Measurements from ENCODE around the gene GPR153. TPM values are rescaled to one million over a fixed set of nuclear protein-coding genes. Genes with fewer than 3 reads are reported as not detected.
A peak's percentile ranks its signal among the peaks of the same experiment; 100 is the strongest.
"Not testable (repeated sequence)": the region's sequence is repeated elsewhere in the genome, so short reads cannot be mapped to it uniquely, and the experiment has no call there.

GPR153 gene
- total RNA-seq, 1 experiment from 2014 or later = 3.0 TPM

DNA sequence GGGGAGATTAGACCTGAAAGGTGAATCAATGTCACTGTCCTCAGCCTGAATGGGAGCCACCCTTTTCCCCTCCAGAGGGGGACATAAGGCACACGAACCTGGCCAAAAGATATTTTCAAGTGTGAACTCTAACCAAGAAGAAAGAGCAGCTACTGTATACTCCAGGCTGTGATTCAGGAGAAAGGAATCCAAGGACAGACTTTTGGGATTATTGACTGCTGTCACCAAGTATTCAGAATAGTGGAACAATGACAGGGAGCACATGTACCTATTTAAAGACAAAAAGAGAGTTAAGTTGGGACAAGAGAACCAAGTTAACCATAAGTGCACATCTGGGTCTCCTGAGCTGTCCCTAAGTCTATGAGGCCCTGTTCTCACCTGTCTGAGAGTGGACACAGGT lies 27.5 kb downstream of the GPR153 start:
- DNase-seq (ENCODE audit: low read depth) = no peak

DNA sequence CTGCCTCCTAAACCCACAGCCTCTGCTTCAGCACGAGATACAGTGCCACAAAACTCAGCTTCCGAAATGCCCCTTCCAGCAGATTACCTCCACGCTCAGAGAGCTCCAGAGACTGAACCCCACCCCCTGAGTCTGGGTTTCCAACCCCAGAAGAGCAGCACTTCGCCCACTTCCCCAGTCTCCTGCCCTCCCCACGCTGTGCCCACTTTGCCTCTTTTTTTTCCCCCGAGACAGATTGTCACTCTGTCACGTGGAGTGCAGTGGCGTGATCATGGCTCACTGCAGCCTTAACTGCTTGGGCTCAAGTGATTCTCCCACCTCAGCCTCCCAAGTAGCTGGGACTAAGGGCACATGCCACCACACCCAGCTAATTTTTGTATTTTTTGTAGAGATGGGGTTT lies 35.2 kb downstream of the GPR153 start:
- DNase-seq (ENCODE audit: low read depth) = no peak

DNA sequence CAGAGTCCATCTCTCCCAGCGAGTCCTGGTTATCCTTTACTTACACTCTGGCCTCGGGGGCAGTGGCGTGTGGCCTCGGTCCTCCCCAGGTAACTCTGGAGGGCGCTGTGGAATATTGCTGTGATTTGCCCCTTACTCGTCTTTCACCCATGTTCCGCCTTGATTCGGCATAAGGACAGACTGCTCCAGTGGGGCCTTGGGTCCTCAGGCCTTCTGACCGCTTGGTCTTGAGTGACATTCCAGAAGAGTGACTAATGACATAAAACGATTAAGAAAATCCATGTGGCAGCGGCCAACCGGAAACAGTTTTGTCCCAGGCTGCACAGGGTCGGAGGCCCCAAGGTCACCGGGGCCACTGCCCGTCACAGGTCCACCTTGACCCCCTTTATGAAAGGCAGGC lies 36.2 kb downstream of the GPR153 start:
- DNase-seq (ENCODE audit: low read depth) = no peak

DNA sequence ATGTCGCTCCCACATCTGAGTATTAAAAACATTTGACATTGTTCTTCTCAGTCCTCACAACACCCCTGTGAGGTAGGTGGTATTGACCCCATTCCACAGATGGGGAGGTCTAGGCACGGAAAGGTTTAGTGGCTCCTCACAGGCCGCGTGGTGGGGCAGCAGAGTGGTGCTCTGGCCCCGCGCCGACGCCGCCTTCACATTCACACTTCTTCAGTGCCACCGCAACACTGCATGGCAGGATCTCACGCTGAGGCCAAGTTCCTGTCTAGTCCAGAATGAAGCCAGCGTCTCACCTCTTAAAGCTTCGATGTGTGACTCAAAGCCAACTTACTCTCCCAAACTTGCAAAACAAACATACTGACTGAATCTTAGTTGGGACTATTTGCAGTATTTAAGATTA lies 37.3 kb downstream of the GPR153 start:
- DNase-seq (ENCODE audit: low read depth) = no peak

DNA sequence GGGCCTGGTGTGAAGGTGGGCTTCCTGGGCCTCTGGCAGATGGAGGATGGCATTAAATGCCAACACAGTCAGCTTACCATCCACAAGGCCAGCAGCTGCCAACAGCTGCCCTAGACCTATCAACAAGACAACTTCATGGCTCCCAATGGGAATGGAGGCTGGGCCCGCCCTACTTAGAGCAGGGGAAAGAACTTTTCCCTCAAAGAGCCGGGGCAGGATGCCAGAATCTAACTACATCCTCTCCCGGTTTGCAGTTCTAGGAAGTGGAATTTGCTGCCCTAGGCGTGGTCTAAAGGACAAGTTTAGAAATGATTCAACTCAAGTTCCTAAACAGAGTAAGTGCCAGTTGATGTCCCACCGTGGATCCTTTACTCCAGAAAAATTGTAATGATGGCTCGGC lies 38.3 kb downstream of the GPR153 start:
- no peak for DNase-seq (ENCODE audit: low read depth)

DNA sequence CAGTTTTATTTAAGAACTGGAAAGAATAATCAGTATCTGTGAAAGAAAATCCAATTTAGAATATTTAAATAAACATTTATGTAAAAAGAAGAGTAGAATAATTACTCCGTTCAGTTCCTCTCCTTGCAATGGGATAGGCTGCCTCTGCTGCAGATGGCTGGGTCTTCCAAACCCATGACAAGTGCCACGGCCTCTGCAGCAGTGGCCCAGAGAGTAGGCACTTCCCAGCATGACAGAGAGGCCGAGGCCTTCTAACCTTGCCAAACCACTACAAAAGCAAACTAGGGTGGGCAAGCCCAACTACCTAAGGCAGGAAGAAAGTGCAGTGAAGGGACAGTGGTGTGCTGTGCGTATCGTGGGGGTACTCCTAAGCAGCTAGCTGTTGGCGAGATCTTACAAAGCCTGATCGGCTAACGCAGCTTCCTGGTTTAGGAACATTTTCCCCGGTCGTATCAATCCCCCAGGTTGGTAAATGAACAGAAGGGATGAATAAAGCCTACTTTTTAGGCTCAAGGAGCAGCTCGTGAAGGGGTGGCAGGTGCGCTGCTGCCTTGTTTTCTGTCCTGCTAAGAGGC lies 39.6 kb downstream of the GPR153 start:
- DNase-seq (ENCODE audit: low read depth) = no peak

DNA sequence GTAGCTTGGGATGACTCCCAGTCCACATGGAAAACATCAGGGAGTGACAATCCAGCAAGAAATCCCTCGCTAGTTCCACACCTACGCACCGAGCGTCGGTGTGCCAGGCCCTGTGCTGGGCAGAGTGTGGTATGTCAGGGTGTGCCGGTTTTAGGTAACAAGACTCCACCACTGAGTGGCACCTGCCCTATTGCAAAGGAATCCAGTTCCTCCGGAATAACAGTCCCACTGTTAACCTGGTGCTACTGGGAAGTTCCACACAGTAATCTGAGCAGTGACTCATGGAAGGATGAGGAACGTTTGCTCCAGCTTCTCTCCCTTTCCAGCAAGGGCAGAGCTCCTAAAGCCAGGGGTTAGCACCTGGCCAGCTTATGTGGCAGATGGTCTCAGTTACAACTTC lies 40.7 kb downstream of the GPR153 start:
- DNase-seq (ENCODE audit: low read depth) = no peak

DNA sequence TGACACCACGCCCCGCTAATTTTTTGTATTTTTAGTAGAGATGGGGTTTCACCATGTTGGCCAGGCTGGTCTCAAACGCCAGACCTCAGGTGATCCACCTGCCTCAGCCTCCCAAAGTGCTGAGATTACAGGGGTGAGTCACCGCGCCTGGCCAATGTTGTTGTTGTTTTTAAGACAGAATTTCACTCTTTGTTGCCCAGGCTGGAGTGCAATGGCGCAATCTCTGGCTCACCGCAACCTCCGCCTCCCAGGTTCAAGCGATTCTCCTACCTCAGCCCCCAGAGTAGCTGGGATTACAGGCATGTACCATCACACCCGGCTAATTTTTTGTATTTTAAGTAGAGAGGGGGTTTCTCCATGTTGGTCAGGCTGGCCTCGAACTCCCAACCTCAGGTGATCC lies 41.3 kb downstream of the GPR153 start:
- not testable (repeated sequence) for DNase-seq (ENCODE audit: low read depth)

DNA sequence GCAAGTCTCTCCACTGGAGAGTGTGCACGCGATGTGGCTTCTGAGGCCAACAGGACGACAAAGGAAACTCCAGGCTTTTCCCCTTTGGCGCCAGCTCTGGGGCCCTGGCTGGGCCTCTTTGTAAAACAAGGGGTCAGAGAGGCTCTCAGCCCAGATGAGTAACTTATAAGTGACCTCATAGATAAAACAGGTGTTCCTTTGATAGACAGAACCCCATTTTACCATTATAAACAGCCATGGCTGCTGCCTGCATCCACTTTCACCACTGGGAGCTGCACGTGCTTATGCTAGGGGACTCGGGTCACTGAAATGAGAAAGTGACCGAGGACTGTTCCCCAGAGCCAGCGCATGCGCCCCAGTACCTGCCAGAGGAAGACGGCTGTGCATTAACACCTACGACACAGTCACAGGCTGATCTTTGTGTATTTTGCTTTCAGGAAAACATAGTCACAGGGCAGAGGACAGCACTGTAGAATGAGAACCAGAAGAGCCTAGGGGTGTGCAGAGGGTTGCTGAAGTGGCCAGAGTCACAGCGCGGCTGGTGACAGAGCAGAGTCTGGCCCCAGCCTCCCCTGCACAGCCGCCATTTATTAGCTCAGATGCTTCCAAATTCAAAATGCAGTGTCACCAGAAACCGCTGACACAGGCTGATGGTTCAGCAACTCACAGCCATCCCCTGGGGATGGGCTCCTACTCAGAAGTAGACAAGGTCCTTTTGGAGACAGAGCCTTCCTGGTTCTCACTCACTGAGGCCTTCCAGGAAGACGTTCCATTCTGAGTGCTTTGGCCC lies 42.3 kb downstream of the GPR153 start:
- DNase-seq (ENCODE audit: low read depth) = no peak

DNA sequence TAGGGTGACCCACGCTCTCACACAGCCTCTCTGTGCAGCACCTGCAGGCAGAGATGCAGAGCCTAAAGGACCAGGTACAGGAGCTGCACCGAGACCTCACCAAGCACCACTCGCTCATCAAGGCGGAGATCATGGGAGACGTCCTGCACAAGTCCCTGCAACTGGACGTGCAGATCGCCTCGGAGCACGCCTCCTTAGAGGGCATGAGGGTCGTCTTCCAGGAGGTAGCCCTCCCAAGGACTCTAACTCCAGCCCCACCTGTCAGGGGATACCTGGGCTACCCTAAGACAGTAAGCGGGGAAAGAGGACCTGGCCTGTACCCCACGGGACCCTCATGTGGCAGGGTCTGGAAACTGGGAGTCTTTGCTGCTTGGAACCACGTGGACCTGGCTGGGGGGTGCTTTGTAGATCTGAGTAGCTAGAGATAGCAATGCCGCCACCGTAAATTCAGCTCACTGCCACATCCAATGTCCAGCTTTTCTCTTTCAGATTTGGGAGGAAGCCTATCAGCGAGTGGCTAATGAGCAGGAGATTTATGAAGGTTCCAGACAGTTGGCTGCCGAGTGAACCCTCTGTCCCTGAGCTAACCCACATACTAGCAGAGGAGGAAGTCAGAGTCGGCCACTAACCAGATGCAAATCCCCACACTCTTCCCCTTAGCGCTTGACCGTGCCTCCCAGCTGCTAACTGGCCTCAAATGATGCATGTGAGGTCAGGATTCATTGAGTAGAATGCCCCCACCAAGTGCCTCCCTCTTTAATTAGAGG lies 48.5 kb downstream of the GPR153 start:
- no peak for DNase-seq (ENCODE audit: low read depth)

DNA sequence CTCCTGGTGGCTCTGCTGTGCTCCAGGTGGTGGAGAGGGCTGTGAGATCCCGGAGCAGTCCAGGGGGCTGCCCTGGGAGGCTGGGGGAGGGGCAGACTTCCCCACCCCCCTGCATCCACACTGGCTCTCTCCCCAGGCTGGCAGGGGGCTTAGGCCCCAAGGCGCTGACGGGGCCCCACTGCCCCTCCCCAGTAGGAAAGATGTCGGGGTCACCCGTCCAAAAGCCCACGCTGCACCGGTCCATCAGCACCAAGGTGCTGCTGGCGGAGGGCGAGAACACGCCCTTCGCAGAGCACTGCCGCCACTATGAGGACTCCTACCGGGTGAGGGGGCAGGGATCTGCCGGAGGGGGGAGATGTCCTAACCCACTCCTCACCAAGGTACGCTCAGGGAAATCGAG lies 49.2 kb downstream of the GPR153 start:
- no peak for DNase-seq (ENCODE audit: low read depth)

DNA sequence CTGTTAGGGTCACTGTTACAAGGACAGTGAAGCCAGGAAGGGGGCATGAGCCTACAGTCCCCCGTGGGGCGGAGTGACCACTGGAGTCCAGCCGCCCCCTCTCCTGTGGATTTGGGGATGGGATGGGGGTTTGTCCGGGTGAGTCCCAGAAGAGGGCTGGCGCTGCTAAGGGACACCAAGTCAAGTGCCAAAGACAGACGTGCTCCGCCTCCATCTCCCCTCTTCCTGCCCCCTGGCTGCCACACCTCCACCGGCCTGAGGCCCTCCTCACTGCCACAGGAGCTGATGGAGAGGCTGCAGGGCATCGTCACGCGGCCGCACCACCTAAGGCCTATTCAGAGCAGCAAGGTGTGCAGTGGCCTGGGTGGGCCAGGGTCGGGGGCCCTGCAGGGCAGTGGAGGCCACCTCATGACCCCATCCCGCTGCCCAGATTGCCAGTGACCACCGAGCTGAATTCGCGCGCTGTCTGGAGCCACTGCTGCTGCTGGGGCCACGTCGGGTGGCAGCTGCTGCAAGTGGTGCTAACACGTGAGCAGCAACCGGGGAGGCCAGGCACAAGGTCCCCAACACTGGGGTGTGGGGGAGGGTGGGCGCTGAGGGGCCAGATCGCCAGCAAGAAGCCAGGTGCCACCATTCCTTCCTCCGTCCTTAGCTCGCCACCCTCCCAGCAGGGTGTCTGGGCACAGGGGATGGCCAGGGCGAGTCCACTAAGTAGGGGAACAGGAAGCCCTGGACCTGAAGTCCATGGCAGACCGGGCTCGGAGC lies 50.1 kb downstream of the GPR153 start:
- DNase-seq (ENCODE audit: low read depth) = no peak

DNA sequence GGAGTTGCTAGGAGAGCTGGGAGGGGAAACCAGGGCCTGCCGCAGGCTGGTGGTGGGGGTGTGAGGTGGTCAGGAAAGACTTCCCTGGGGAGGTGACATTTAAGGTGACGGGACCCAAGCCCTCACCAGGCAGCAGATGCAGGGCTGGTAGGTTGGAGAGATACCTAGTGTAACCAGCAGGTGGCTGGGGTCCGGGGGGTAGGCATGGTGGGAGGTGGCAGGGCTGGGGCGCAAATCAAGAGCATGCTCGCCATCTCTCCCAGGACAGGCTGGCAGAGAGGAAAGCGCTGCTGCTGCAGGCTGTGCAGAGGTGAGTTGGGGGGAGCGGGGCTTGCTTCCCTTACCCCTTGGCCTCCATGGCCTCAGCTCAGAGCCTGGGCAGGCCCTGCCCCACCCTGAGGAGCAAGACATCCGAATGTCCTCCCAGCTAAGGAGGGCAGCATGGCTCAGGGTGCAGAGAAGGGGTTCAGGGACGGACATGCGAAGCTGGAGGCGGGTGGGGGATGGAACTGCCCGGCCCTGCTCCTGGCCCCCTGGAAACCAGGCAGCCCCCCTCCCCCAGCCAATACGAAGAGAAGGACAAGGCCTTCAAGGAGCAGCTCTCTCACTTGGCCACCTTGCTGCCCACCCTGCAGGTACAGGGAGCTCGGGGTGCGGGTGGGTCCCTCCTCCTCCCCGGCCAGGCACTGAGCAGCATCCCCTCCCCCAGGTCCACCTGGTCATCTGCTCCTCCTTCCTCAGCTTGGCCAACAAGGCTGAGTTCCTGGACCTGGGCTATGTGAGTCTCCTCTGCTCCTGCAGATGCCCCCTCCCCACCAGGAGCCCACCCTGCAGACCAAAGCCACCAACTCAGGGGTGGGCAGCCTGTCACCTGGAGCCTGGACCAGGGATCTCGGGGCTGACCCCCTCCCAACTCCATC lies 51.0 kb downstream of the GPR153 start:
- no peak for DNase-seq (ENCODE audit: low read depth)

DNA sequence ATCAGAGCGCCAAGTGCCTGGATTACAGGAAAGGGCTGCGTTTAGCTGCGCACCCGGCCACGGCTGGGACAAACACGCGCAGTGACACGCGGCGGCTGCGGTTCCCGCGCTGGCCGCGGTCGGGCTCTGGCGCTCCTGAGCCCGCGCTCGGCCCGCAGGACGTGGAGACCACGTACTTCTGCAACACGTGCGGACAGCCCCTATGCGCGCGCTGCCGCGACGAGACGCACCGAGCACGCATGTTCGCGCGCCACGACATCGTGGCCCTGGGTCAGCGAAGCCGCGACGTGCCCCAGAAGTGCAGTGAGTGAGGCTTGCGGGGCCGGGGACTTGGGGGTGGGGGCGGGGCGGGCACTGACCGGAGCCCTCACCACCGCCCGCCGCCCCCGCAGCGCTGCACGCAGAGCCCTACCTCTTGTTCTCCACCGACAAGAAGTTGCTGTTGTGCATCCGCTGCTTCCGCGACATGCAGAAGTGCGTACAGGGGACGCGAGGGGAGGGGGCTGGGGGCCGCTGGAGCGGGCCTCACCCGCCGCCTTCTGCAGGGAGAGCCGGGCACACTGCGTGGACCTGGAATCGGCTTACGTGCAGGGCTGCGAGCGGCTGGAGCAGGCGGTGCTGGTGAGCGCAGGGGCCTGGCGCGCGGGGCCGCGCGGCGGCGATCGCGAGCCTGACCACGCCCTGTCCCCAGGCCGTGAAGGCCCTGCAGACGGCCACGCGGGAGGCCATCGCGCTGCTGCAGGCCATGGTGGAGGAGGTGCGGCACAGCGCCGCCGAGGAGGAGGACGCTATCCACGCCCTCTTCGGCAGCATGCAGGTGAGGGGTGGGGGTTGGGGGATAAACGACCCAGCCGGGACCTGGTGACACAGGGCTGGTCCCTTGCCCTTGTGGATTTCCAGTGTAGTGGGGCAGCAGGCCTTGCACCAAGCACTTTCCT lies 51.9 kb downstream of the GPR153 start:
- DNase-seq (ENCODE audit: low read depth) = peak; percentile 55

DNA sequence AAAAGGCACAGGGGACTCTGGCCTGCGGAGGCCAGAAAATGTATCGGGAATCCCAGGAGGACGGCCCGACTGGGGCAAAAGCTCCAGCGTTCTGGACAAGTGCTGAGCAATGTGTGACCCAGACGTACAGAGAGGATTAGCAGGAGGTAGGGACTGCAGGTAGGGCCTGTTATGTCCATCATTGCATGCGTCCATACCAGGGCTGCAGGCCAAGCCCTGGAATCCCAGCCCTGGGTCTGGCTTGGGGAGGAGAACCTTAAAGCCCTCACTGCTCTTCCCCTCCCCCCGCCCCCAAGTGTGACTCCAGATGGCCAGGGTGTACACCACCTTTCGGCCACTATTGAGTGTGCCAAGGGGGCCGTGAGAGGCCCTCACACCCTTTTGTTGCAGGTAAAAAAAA lies 53.0 kb downstream of the GPR153 start:
- no peak for DNase-seq (ENCODE audit: low read depth)

DNA sequence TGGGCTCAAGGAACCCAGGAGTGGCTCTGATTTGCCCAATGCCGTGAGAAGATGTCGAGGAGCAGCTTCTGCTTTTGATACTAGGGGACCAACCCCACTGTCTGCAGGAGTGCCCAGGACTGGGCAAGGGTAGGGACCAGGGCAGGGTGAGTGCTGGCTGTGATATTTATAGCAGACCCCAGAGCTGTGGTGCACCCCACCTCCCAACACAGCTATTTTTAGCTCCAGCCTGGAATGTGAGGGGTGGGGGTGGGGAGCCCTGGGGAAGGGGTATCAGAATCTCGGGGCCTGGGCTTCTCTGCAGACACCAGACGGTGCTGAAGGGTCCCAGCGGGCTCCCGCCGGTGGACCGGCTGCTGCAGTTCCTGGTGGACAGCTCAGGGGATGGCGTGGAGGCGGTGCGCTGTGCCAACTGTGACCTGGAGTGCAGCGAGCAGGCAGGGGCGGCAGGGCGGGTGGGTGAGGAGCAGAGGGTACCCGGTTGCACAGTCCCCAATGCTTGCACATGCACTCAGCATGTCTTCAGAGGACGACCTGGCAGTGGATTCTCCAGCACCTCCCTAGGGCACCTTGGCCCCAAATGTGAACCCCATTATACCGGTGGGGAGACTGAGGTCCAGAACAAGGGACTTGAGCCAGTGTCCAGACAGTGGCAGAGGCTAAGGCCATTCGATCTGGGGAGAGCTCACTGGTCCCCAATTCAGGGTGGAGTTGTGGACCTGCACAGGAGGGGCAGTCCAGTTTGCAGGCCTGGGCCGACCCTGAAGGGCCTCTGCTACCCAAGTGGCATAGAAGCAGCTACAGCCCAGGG lies 53.6 kb downstream of the GPR153 start:
- no peak for DNase-seq (ENCODE audit: low read depth)

DNA sequence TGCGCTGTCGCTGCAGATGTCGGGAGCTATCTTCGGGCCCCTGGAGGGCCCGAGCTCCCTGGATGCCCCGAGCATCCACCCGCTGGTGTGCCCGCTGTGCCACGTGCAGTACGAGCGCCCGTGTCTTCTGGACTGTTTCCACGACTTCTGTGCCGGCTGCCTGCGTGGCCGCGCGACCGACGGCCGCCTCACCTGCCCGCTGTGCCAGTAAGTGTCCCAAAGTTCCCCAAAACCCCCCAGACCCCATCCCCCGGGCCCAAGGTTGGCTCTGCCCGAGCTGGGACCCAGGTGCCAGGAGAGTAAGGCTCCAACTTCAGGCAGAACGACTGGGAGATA lies 54.4 kb downstream of the GPR153 start:
- DNase-seq (ENCODE audit: low read depth) = no peak

DNA sequence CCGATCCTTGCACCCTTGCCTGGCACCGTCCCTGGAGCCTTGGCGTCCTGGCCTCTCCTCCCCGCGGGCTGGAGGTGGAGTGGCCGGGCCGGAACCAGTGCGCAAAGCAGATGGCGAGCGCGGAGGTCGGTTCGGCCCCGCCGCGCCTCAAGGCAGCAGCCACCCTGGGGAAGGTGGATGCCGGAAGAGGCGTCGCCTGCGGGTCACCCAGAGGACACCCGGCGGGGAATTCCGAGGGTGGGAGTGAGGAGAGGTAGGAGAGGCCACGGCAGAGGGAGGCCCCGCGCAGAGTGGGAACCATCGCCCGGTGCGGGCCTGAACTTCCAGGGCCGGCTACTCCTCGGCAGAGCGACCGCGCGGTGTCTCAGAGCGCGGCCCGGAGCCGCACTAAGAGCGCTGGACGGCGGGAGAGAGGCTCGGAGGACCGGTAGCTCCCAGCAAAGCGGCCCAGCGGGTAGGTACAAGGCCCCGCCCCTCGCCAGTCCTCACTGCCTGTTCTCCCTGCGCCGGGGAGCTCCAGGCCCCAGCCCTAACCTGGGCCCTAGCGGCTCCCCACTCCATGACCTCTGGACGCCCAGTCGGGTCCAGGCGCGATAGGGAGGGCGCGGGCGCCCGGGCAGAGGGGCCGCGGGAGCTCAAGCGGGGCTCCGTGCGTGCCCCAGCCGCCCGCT lies 54.9 kb downstream of the GPR153 start, which contains the start of gene RNF207:
RNF207 (plus strand) TSS at position 271 of the 671 bp plus-strand sequence. CDS start 417 bp downstream, outside the sequence.
- peak; percentile 91 for DNase-seq (ENCODE audit: low read depth)

DNA sequence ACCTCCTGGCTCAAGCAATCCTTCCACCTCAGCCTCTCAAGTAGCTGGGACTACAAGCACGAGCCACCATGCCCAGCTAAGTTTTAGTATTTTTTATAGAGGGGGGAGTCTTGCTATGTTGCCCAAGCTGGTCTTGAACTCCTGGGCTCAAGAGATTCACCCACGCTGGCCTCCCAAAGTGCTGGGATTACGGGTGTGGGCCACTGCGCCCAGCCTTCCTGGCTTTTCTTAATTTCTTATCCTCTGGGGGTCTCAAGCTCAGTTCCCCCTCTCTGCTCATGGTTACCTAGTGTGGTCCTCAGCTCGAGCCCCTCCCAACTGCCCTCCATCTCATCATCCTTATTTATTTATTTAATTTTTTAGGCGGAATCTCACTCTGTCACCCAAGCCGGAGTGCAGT lies 58.6 kb downstream of the GPR153 start:
- no peak for DNase-seq (ENCODE audit: low read depth)
